HepG2 (cell line): ENCODE results near the gene CACNA1C. TPM values are rescaled to one million over a fixed set of nuclear protein-coding genes. Genes with fewer than 3 reads are reported as not detected.

Source experiments
- ATAC-seq: fragments of 200-7000 bp; cut with Tn5 transposase; 3 replicates; pipeline ENCODE4 v1.9.1; 2020; ENCODE audit warnings: mild to moderate bottlenecking, moderate library complexity
- BruUV-seq: library from RNA; stranded (reverse); fragments of 400-500 nt; replicated peaks from 2 replicates; lab custom pipeline; 2021; lab: Mats Ljungman, UMichigan
- CTCF ChIA-PET: fragments of 300-600 bp; formaldehyde crosslinking; extraction: SDS; loops from one replicate; lab custom pipeline; 2021; ENCODE audit warnings: low total read pairs, inconsistent platforms, low intra/inter-chr PET ratio; lab: Yijun Ruan, JAX
- POLR2A ChIA-PET: fragments of 350-600 bp; sonication (Branson Sonifier 250); formaldehyde crosslinking; loops from one replicate; lab custom pipeline; 2020; ENCODE audit warnings: antibody characterized with exemption, inconsistent platforms; lab: Yijun Ruan, JAX
- DNase-seq: peaks from one replicate; pipeline ENCODE4 v3.0.0-alpha.2; 2015; ENCODE audit warnings: low spot score
- FAIRE-seq: peaks from 3 replicates; lab custom pipeline; 2011; peaks lifted over from hg19 to GRCh38; lab: Jason Lieb, UNC
- H2AFZ ChIP-seq: one replicate; pipeline ENCODE4 v1.6.1; 2011; ENCODE audit warnings: low read length, inconsistent platforms
- H3K27ac ChIP-seq: fragments of 300-600 bp; 3 replicates; pipeline ENCODE4 v1.8.0; 2011; ENCODE audit warnings: mixed run types, mild to moderate bottlenecking, mixed read lengths, low read length, inconsistent platforms; ENCODE audit not compliant: insufficient read depth; ENCODE audit errors: extremely low read length
- H3K27me3 ChIP-seq, 2 experiments: fragments of 200-600 bp in 1 of 2; 2 replicates in 1 of 2; 3 replicates in 1 of 2; pipeline versions ENCODE4 v1.6.0 to v1.8.0; 2011; ENCODE audit warnings: low read length in 2 of 2, mild to moderate bottlenecking in 2 of 2, moderate library complexity in 2 of 2, inconsistent platforms in 1 of 2; ENCODE audit not compliant: insufficient read depth in 2 of 2, control insufficient read depth in 1 of 2
- H3K36me3 ChIP-seq, 2 experiments: fragments of 200-600 bp in 1 of 2; replicated peaks in 1 of 2; 2 replicates in 1 of 2; 3 replicates in 1 of 2; pipeline versions ENCODE4 v1.5.1 to v1.8.0; 2011; ENCODE audit warnings: low read length in 2 of 2, inconsistent platforms in 1 of 2; ENCODE audit not compliant: insufficient read depth in 2 of 2, control insufficient read depth in 1 of 2
- H3K4me1 ChIP-seq: 2 replicates; pipeline ENCODE4 v1.5.1; 2012; ENCODE audit warnings: low read length, inconsistent platforms; ENCODE audit not compliant: insufficient read depth
- H3K4me2 ChIP-seq: 2 replicates; pipeline ENCODE4 v1.6.0; 2011; ENCODE audit warnings: low read depth, low read length, inconsistent platforms
- H3K4me3 ChIP-seq, 3 experiments: fragments of 200-600 bp in 1 of 3; sonication (generic), shearing (Covaris generic) in 1 of 3; replicated peaks in 1 of 3; 2 replicates each; pipeline ENCODE4 v1.5.1; 2011 to 2016; ENCODE audit warnings: low read length in 3 of 3, inconsistent platforms in 2 of 3, low read depth in 2 of 3, mild to moderate bottlenecking in 2 of 3, control low read depth in 1 of 3, mixed read lengths in 1 of 3; ENCODE audit not compliant: insufficient read depth in 1 of 3
- H3K79me2 ChIP-seq: one replicate; pipeline ENCODE4 v1.6.1; 2011; ENCODE audit warnings: low read length, inconsistent platforms; ENCODE audit not compliant: insufficient read depth
- H3K9ac ChIP-seq: 2 replicates; pipeline ENCODE4 v1.6.0; 2011; ENCODE audit warnings: mild to moderate bottlenecking, low read depth, low read length, inconsistent platforms; ENCODE audit not compliant: insufficient read depth
- H3K9me3 ChIP-seq: 2 replicates; pipeline ENCODE4 v1.5.1; 2012; ENCODE audit warnings: mild to moderate bottlenecking, low read length
- H4K20me1 ChIP-seq: 2 replicates; pipeline ENCODE4 v1.6.0; 2011; ENCODE audit warnings: inconsistent platforms, mild to moderate bottlenecking, low read length, moderate library complexity; ENCODE audit not compliant: insufficient read depth
- DRAP1 ChIP-seq: IDR thresholded peaks from 2 replicates; pipeline ENCODE4 v1.6.1; 2016; ENCODE audit warnings: missing genetic modification reagents, missing compliant biosample characterization
- HIVEP1 ChIP-seq: sonication (generic); formaldehyde crosslinking; IDR thresholded peaks from 2 replicates; pipeline ENCODE4 v1.4.0; 2020; ENCODE audit warnings: mild to moderate bottlenecking, missing genetic modification reagents
- NONO ChIP-seq, 2 experiments: fragments of 450-650 bp in 1 of 2; sonication (generic) in 1 of 2; formaldehyde crosslinking in 1 of 2; IDR thresholded peaks in 1 of 2; conservative IDR thresholded peaks in 1 of 2; 2 replicates each; pipeline versions ENCODE4 v1.6.1 to v1.8.0; 2017 to 2022; ENCODE audit warnings: mild to moderate bottlenecking in 1 of 2, missing genetic modification reagents in 1 of 2, moderate library complexity in 1 of 2
- SKIL ChIP-seq: sonication (generic); formaldehyde crosslinking; IDR thresholded peaks from 2 replicates; pipeline ENCODE4 v1.8.0; 2022; ENCODE audit warnings: missing genetic modification reagents, mild to moderate bottlenecking, moderate library complexity, borderline replicate concordance
- SRF ChIP-seq: IDR thresholded peaks from 2 replicates; pipeline ENCODE4 v1.6.1; 2011; ENCODE audit warnings: mild to moderate bottlenecking, low read depth, low read length, moderate library complexity
- TBX3 ChIP-seq: fragments of 450-650 bp; IDR thresholded peaks from 2 replicates; pipeline ENCODE4 v1.6.1; 2017; ENCODE audit warnings: antibody characterized with exemption, mild to moderate bottlenecking, inconsistent platforms, borderline replicate concordance
- ZBTB7B ChIP-seq: sonication (generic); formaldehyde crosslinking; IDR thresholded peaks from 2 replicates; pipeline ENCODE4 v1.4.0; 2020; ENCODE audit warnings: missing genetic modification reagents
- ZNF263 ChIP-seq: sonication (generic); formaldehyde crosslinking; IDR thresholded peaks from 2 replicates; pipeline ENCODE4 v1.4.0; 2020; ENCODE audit warnings: missing genetic modification reagents
- ZNF460 ChIP-seq: sonication (generic); formaldehyde crosslinking; IDR thresholded peaks from 2 replicates; pipeline ENCODE4 v1.5.1; 2020; ENCODE audit warnings: missing genetic modification reagents, mild to moderate bottlenecking, borderline replicate concordance
- ZNF772 ChIP-seq: sonication (generic); formaldehyde crosslinking; IDR thresholded peaks from 2 replicates; pipeline ENCODE4 v1.5.0; 2020; ENCODE audit warnings: mild to moderate bottlenecking, missing genetic modification reagents
- WGBS: methylation state at CpG from one replicate; pipeline ENCODE4 v1.1.6; 2017; ENCODE audit warnings: low lambda C conversion rate; 5-methylcytosine and 5-hydroxymethylcytosine counted together
- in situ Hi-C: cut with HindIII; loops from 2 replicates; pipeline ENCODE4 v1.10.0; 2017; ENCODE audit warnings: low pct_unique_long_range_greater_than_20kb; ENCODE audit not compliant: extremely low pct_ligation_motif_present
- intact Hi-C: fragments of 100-400 bp; cut with micrococcal nuclease; formaldehyde crosslinking; loops from one replicate; pipeline ENCODE4 v1.10.0; 2022; ENCODE audit not compliant: unreplicated experiment
- polyA plus RNA-seq, 8 experiments: library from polyadenylated mRNA; depleted of rRNA in 3 of 8; stranded (reverse) in 7 of 8; unstranded in 1 of 8; fragments of >200 nt; fragmentation: Illumina TruSeq in 4 of 8; extraction: Trizol in 4 of 8; gene quantifications; 2 replicates each; pipeline versions ENCODE4 v1.2.1 to v1.2.3, GENCODE V29; 2011 to 2016; ENCODE audit warnings: low read depth in 4 of 8, missing spikeins in 1 of 8, mixed read lengths in 1 of 8; ENCODE audit not compliant: insufficient read depth in 1 of 8
- total RNA-seq, 5 experiments: library from RNA; depleted of rRNA; stranded (reverse); fragments of >200 nt; fragmentation: Illumina TruSeq; extraction: Trizol; gene quantifications; 2 replicates each; pipeline ENCODE4 v1.2.3, GENCODE V29; 2016; ENCODE audit warnings: low read depth in 1 of 5

The CACNA1C gene
- total and polyA plus RNA-seq, 2 of the 13 experiments (the other 11 are each of a cell fraction or from before 2014, with no cell fraction given) = not detected

- ChIA-PET POLR2A (no interaction called here), CTCF (no interaction called here)
- no peak overlapping the region for H2AFZ ChIP-seq
- no peak overlapping the region for H3K4me3 ChIP-seq
- no peak for DNase-seq
- H3K79me2 ChIP-seq = no peaks in the 10 kb centered on the region
- FAIRE-seq = no peak
- H3K9ac ChIP-seq = no peak overlapping the region
- peaks cover 6 to 42% of the 10 kb centered on the region in 2 experiments; a peak in 4 of 5 replicates for H3K27me3 ChIP-seq
- no peak for TF ChIP-seq ZNF263
- no peak for TF ChIP-seq ZBTB7B (CRISPR knock-in tag)
- in situ Hi-C loops (no loop called here), intact Hi-C loops (no loop called here)
- no peaks in the 10 kb centered on the region for H3K36me3 ChIP-seq
- no peak for ATAC-seq
- H3K9me3 ChIP-seq = no peaks in the 10 kb centered on the region
- H3K4me1 ChIP-seq = no peaks in the 10 kb centered on the region
- H3K4me2 ChIP-seq = no peak overlapping the region
- no peak overlapping the region for H3K27ac ChIP-seq
- no TSS peak for BruUV-seq
- 29% methylated on average over 8 of the region's 12 CpGs for WGBS
- H4K20me1 ChIP-seq = no peaks in the 10 kb centered on the region
Measured at GRCh38 chr12:2298556-2299200, 245.9 kb downstream of the CACNA1C start.

- in situ Hi-C loops (no loop called here), intact Hi-C loops (no loop called here)
- BruUV-seq = no TSS peak
- no peak for FAIRE-seq
- WGBS = 6% methylated on average over 6 of the region's 6 CpGs
- Histone ChIP-seq H2AFZ (no peak overlapping the region), H4K20me1 (no peaks in the 10 kb centered on the region), H3K4me1 (no peaks in the 10 kb centered on the region), H3K27ac (no peak overlapping the region), H3K27me3 (peaks cover 7 to 47% of the 10 kb centered on the region in 2 experiments; a peak in 4 of 5 replicates), H3K4me3 (no peak overlapping the region), H3K79me2 (no peaks in the 10 kb centered on the region), H3K9me3 (no peaks in the 10 kb centered on the region), H3K4me2 (no peak overlapping the region), H3K9ac (no peak overlapping the region), H3K36me3 (no peaks in the 10 kb centered on the region)
- CTCF ChIA-PET = no interaction called here
- POLR2A ChIA-PET = no interaction called here
- DNase-seq = no peak
- ATAC-seq = no peak
- TF ChIP-seq SKIL (CRISPR knock-in tag) = no peak
- no peak for TF ChIP-seq HIVEP1 (CRISPR knock-in tag)
- no peak for TF ChIP-seq SRF
- TF ChIP-seq TBX3 = no peak
- no peak for TF ChIP-seq DRAP1 (CRISPR knock-in tag)
- no peak for TF ChIP-seq ZNF460 (CRISPR knock-in tag)
- TF ChIP-seq ZNF772 (CRISPR knock-in tag) = no peak
- no peak for TF ChIP-seq NONO (IDR thresholded peaks at IDR 0.05)
- no peak for TF ChIP-seq NONO (CRISPR knock-in tag; conservative IDR thresholded peaks at IDR 0.05)
Measured at GRCh38 chr12:2299206-2299605, 246.4 kb downstream of the CACNA1C start.
